T1000 (cell line): ENCODE results near the gene CASP9.
"Not testable (repeated sequence)": the region's sequence is repeated elsewhere in the genome, so short reads cannot be mapped to it uniquely, and the experiment has no call there.

Source experiments
- DNase-seq: peaks from one replicate; lab custom pipeline; 2025; ENCODE audit warnings: mixed read lengths; lab: John Stamatoyannopoulos, UW

CASP9 gene

GRCh38 chr1:15525050-15526020, 1.3 kb upstream of the CASP9 start:
- no peak for DNase-seq

GRCh38 chr1:15524283-15525049, 451 bp upstream of the CASP9 start:
- peak; percentile 100 for DNase-seq

- no peak for DNase-seq
Observed at GRCh38 chr1:15523104-15524020, 653 bp downstream of the CASP9 start.

- no peak for DNase-seq
Observed at GRCh38 chr1:15522551-15522950, 1.5 kb downstream of the CASP9 start.

GRCh38 chr1:15521206-15521906, 2.7 kb downstream of the CASP9 start:
- not testable (repeated sequence) for DNase-seq

- DNase-seq, result no peak
Observed at GRCh38 chr1:15519625-15520024, 4.4 kb downstream of the CASP9 start.

GRCh38 chr1:15515022-15515663, 8.9 kb downstream of the CASP9 start:
- DNase-seq, result no peak

GRCh38 chr1:15514557-15514956, 9.5 kb downstream of the CASP9 start:
- not testable (repeated sequence) for DNase-seq

- DNase-seq, result no peak
Observed at GRCh38 chr1:15513919-15514318, 10.1 kb downstream of the CASP9 start.

- DNase-seq, result no peak
Observed at GRCh38 chr1:15513192-15513591, 10.8 kb downstream of the CASP9 start.

- peak; percentile 8 for DNase-seq
Observed at GRCh38 chr1:15510611-15511405, 13.2 kb downstream of the CASP9 start.

GRCh38 chr1:15509586-15509985, 14.4 kb downstream of the CASP9 start:
- DNase-seq, result no peak

- no peak for DNase-seq
Observed at GRCh38 chr1:15508700-15509487, 15.1 kb downstream of the CASP9 start.

GRCh38 chr1:15507278-15507677, 16.7 kb downstream of the CASP9 start:
- DNase-seq, result no peak

GRCh38 chr1:15506831-15507230, 17.2 kb downstream of the CASP9 start:
- no peak for DNase-seq

GRCh38 chr1:15504436-15504835, 19.6 kb downstream of the CASP9 start:
- DNase-seq, result no peak

- no peak for DNase-seq
Observed at GRCh38 chr1:15501208-15502032, 22.6 kb downstream of the CASP9 start.
